ENCODE results near the gene BCAR1. TPM values are rescaled to one million over a fixed set of nuclear protein-coding genes. Genes with fewer than 3 reads are reported as not detected.

Gene BCAR1
- total and polyA plus RNA-seq, 2 of the 13 experiments (the other 11 are each of a cell fraction or from before 2014, with no cell fraction given), result 48.1 to 51.7 TPM

DNA sequence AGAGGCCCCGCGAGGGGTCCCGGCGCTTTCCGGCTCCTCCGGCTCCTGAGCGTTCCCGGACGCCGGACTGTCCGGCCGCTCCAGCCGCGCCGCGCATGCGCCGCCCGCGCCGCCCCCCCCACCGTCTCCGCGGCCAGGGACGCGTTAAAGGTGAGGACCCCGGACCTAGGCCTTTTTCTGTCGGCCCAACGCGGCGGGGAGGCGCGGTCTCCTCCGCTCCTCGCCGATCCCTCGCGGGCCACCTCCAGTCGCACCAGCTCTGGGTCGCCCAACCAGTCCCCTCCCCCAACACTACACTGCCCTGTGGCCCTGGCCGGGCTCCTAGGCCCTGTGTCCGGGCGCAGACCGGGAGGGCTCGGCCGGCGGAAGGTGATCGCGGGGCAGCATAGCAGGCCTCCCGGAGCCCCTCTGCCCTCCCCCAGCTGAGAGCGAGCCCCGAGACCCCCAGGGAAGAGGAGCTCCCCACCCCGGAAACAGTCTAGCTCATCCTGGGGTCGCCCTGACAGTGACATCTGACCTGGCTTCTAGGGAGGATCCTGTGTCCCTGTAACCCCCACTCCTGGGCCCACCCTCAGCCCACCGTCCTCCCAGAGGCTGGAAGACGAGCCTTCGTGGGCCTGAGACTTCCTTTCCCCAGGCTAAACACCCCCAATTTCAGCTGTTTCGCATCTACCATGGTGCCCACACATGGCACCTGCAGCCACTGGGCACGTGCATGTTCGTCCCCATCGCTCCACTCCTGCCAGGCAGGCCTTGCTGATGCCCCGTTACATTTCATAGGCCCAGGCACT is 14.7 kb upstream of the BCAR1 start (continued):
- TF ChIP-seq, protein P1, sequence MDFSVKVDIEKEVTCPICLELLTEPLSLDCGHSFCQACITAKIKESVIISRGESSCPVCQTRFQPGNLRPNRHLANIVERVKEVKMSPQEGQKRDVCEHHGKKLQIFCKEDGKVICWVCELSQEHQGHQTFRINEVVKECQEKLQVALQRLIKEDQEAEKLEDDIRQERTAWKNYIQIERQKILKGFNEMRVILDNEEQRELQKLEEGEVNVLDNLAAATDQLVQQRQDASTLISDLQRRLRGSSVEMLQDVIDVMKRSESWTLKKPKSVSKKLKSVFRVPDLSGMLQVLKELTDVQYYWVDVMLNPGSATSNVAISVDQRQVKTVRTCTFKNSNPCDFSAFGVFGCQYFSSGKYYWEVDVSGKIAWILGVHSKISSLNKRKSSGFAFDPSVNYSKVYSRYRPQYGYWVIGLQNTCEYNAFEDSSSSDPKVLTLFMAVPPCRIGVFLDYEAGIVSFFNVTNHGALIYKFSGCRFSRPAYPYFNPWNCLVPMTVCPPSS (IDR thresholded peaks at IDR 0.05), result no peak
- TF ChIP-seq AHR (CRISPR knock-in tag; IDR thresholded peaks at IDR 0.05) (peak; percentile 74; the same call in 1 of the 2 replicates), RFX5 (IDR thresholded peaks at IDR 0.05; ENCODE audit: low read depth, low read length) (no peak), ZNF879 (CRISPR knock-in tag; IDR thresholded peaks at IDR 0.05) (peak; percentile 80; the same call in 1 of the 2 replicates), ZNF138 (CRISPR knock-in tag; IDR thresholded peaks at IDR 0.05; ENCODE audit: low read depth) (peak; percentile 63; the same call in 1 of the 2 replicates), ZNF337 (CRISPR knock-in tag; IDR thresholded peaks at IDR 0.05; ENCODE audit: borderline replicate concordance, low read depth) (no peak), ZBTB42 (CRISPR knock-in tag; IDR thresholded peaks at IDR 0.05) (no peak), TSC22D2 (CRISPR knock-in tag; IDR thresholded peaks at IDR 0.05; ENCODE audit: borderline replicate concordance) (no peak), ZNF441 (CRISPR knock-in tag; IDR thresholded peaks at IDR 0.05; ENCODE audit: borderline replicate concordance) (no peak; the same call in none of the 2 replicates), ZSCAN25 (CRISPR knock-in tag; IDR thresholded peaks at IDR 0.05) (peak; percentile 72; the same call in 1 of the 2 replicates), RARA (CRISPR knock-in tag; IDR thresholded peaks at IDR 0.05) (no peak), TOE1 (CRISPR knock-in tag; IDR thresholded peaks at IDR 0.05) (no peak; the same call in 1 of the 2 replicates), ZNF781 (CRISPR knock-in tag; IDR thresholded peaks at IDR 0.05; ENCODE audit: borderline replicate concordance, not compliant biosample characterization) (no peak), RBM39 (IDR thresholded peaks at IDR 0.05; ENCODE audit: low read depth, low read length, poor library complexity, severe bottlenecking) (no peak)
- TF ChIP-seq, protein P2, sequence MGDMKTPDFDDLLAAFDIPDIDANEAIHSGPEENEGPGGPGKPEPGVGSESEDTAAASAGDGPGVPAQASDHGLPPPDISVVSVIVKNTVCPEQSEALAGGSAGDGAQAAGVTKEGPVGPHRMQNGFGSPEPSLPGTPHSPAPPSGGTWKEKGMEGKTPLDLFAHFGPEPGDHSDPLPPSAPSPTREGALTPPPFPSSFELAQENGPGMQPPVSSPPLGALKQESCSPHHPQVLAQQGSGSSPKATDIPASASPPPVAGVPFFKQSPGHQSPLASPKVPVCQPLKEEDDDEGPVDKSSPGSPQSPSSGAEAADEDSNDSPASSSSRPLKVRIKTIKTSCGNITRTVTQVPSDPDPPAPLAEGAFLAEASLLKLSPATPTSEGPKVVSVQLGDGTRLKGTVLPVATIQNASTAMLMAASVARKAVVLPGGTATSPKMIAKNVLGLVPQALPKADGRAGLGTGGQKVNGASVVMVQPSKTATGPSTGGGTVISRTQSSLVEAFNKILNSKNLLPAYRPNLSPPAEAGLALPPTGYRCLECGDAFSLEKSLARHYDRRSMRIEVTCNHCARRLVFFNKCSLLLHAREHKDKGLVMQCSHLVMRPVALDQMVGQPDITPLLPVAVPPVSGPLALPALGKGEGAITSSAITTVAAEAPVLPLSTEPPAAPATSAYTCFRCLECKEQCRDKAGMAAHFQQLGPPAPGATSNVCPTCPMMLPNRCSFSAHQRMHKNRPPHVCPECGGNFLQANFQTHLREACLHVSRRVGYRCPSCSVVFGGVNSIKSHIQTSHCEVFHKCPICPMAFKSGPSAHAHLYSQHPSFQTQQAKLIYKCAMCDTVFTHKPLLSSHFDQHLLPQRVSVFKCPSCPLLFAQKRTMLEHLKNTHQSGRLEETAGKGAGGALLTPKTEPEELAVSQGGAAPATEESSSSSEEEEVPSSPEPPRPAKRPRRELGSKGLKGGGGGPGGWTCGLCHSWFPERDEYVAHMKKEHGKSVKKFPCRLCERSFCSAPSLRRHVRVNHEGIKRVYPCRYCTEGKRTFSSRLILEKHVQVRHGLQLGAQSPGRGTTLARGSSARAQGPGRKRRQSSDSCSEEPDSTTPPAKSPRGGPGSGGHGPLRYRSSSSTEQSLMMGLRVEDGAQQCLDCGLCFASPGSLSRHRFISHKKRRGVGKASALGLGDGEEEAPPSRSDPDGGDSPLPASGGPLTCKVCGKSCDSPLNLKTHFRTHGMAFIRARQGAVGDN (CRISPR knock-in tag; IDR thresholded peaks at IDR 0.05), result peak; percentile 88
- TF ChIP-seq, protein P3, sequence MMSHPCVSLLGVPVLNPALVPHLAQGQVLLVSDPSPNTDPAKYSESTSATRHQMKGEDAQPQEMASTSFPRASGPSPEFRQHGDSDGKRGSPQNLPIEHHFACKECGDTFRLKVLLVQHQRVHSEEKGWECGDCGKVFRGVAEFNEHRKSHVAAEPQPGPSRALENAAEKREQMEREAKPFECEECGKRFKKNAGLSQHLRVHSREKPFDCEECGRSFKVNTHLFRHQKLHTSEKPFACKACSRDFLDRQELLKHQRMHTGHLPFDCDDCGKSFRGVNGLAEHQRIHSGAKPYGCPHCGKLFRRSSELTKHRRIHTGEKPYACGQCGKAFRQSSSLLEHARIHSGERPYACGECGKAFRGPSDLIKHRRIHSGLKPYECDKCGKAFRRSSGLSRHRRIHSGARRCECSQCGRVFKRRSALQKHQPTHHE (CRISPR knock-in tag; IDR thresholded peaks at IDR 0.05; ENCODE audit: borderline replicate concordance), result peak; percentile 88; the same call in 1 of the 2 replicates
- TF ChIP-seq, protein P4, sequence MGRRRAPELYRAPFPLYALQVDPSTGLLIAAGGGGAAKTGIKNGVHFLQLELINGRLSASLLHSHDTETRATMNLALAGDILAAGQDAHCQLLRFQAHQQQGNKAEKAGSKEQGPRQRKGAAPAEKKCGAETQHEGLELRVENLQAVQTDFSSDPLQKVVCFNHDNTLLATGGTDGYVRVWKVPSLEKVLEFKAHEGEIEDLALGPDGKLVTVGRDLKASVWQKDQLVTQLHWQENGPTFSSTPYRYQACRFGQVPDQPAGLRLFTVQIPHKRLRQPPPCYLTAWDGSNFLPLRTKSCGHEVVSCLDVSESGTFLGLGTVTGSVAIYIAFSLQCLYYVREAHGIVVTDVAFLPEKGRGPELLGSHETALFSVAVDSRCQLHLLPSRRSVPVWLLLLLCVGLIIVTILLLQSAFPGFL (CRISPR knock-in tag; IDR thresholded peaks at IDR 0.05), result peak; percentile 68; the same call in 1 of the 2 replicates

Data from HepG2 (cell line).